Astrocyte (in vitro differentiated cells and primary cell): ENCODE measurements around the gene ENTPD2. TPM values are rescaled to one million over a fixed set of nuclear protein-coding genes. Genes with fewer than 3 reads are reported as not detected.

Source experiments
- DNase-seq: peaks from one replicate; pipeline ENCODE4 v3.0.0-alpha.2; 2010; ENCODE audit warnings: low read depth
- FAIRE-seq: peaks from 2 replicates; lab custom pipeline; 2011; peaks lifted over from hg19 to GRCh38; lab: Jason Lieb, UNC
- H2AFZ ChIP-seq: 2 replicates; pipeline ENCODE4 v1.6.0; 2012; ENCODE audit warnings: low read depth, low read length, inconsistent platforms
- H3K27ac ChIP-seq: 2 replicates; pipeline ENCODE4 v1.5.1; 2011; ENCODE audit warnings: low read depth, low read length, inconsistent platforms
- H3K27me3 ChIP-seq: 2 replicates; pipeline ENCODE4 v1.6.0; 2011; ENCODE audit warnings: low read length, inconsistent platforms; ENCODE audit not compliant: insufficient read depth
- H3K36me3 ChIP-seq: 2 replicates; pipeline ENCODE4 v1.5.1; 2011; ENCODE audit warnings: low read length, inconsistent platforms; ENCODE audit not compliant: insufficient read depth
- H3K4me1 ChIP-seq: 2 replicates; pipeline ENCODE4 v1.5.1; 2011; ENCODE audit warnings: low read length, inconsistent platforms; ENCODE audit not compliant: insufficient read depth
- H3K4me2 ChIP-seq: 2 replicates; pipeline ENCODE4 v1.6.0; 2012; ENCODE audit warnings: low read length, inconsistent platforms
- H3K4me3 ChIP-seq: 2 replicates; pipeline ENCODE4 v1.5.1; 2011; ENCODE audit warnings: low read depth, mild to moderate bottlenecking, low read length, inconsistent platforms; ENCODE audit not compliant: insufficient read depth
- H3K79me2 ChIP-seq: 2 replicates; pipeline ENCODE4 v1.6.0; 2012; ENCODE audit warnings: mild to moderate bottlenecking, low read length, inconsistent platforms; ENCODE audit not compliant: insufficient read depth
- H3K9ac ChIP-seq: 2 replicates; pipeline ENCODE4 v1.6.0; 2012; ENCODE audit warnings: mild to moderate bottlenecking, low read length, inconsistent platforms
- H3K9me3 ChIP-seq: 2 replicates; pipeline ENCODE4 v1.5.1; 2012; ENCODE audit warnings: low read depth, mild to moderate bottlenecking, low read length, inconsistent platforms; ENCODE audit not compliant: insufficient read depth
- H4K20me1 ChIP-seq: 2 replicates; pipeline ENCODE4 v1.6.0; 2012; ENCODE audit warnings: low read length, inconsistent platforms; ENCODE audit not compliant: insufficient read depth
- H3K27ac Mint-ChIP-seq: one replicate; pipeline ENCODE4 v1.8.0; 2021; ENCODE audit warnings: mild to moderate bottlenecking, mixed read lengths; ENCODE audit not compliant: unreplicated experiment
- H3K27me3 Mint-ChIP-seq: one replicate; pipeline ENCODE4 v1.8.0; 2021; ENCODE audit warnings: low read depth, mixed read lengths; ENCODE audit not compliant: unreplicated experiment
- H3K36me3 Mint-ChIP-seq: one replicate; pipeline ENCODE4 v1.8.0; 2021; ENCODE audit warnings: low read depth, mixed read lengths; ENCODE audit not compliant: unreplicated experiment
- H3K4me1 Mint-ChIP-seq: one replicate; pipeline ENCODE4 v1.8.0; 2021; ENCODE audit warnings: low read depth, mixed read lengths; ENCODE audit not compliant: unreplicated experiment
- H3K4me3 Mint-ChIP-seq: one replicate; pipeline ENCODE4 v1.8.0; 2021; ENCODE audit warnings: mild to moderate bottlenecking, moderate library complexity, mixed read lengths; ENCODE audit not compliant: unreplicated experiment
- H3K9me3 Mint-ChIP-seq: one replicate; pipeline ENCODE4 v1.8.0; 2021; ENCODE audit warnings: mild to moderate bottlenecking, mixed read lengths; ENCODE audit not compliant: unreplicated experiment
- CTCF ChIP-seq: IDR thresholded peaks from 2 replicates; pipeline ENCODE4 v1.5.1; 2011; ENCODE audit warnings: low read depth, mild to moderate bottlenecking, inconsistent platforms, low read length, moderate library complexity; ENCODE audit not compliant: insufficient read depth
- EZH2 ChIP-seq: IDR thresholded peaks from 2 replicates; pipeline ENCODE4 v1.6.1; 2012; ENCODE audit warnings: mild to moderate bottlenecking, low read length, inconsistent platforms; ENCODE audit not compliant: insufficient read depth
- total RNA-seq: library from RNA; stranded (reverse); gene quantifications from 2 replicates; pipeline ENCODE4 v1.2.1, GENCODE V29; 2021

The ENTPD2 gene
- total RNA-seq, 1 donor from 2014 or later: 0.14 TPM

- H3K4me1 ChIP-seq: no peaks in the 10 kb centered on the region
- Mint-ChIP-seq H3K27me3 (no peaks in the 10 kb centered on the region), H3K36me3 (peaks cover 9% of the 10 kb centered on the region), H3K27ac (no peak overlapping the region), H3K4me1 (no peaks in the 10 kb centered on the region), H3K9me3 (no peaks in the 10 kb centered on the region), H3K4me3 (no peak overlapping the region)
- H3K27ac ChIP-seq: no peak overlapping the region
- FAIRE-seq: no peak
- no peaks in the 10 kb centered on the region for H3K27me3 ChIP-seq
- H3K79me2 ChIP-seq: no peaks in the 10 kb centered on the region
- H3K9me3 ChIP-seq: no peaks in the 10 kb centered on the region
- H4K20me1 ChIP-seq: no peaks in the 10 kb centered on the region
- H3K36me3 ChIP-seq: no peaks in the 10 kb centered on the region
- no peak overlapping the region for H3K4me2 ChIP-seq
- no peak overlapping the region for H3K4me3 ChIP-seq
- TF ChIP-seq CTCF: no peak
- TF ChIP-seq EZH2: no peak
- no peak overlapping the region for H2AFZ ChIP-seq
- H3K9ac ChIP-seq: no peak overlapping the region
- no peak for DNase-seq
Observed at GRCh38 chr9:137014166-137014565, 39.7 kb downstream of the ENTPD2 start.

- Mint-ChIP-seq H3K36me3 (peaks cover 9% of the 10 kb centered on the region), H3K4me3 (no peak overlapping the region), H3K9me3 (no peaks in the 10 kb centered on the region), H3K27ac (no peak overlapping the region), H3K27me3 (no peaks in the 10 kb centered on the region), H3K4me1 (no peaks in the 10 kb centered on the region)
- no peaks in the 10 kb centered on the region for H3K4me1 ChIP-seq
- no peaks in the 10 kb centered on the region for H3K79me2 ChIP-seq
- DNase-seq (no peak), FAIRE-seq (no peak)
- H2AFZ ChIP-seq: no peak overlapping the region
- no peaks in the 10 kb centered on the region for H3K9me3 ChIP-seq
- no peak overlapping the region for H3K4me3 ChIP-seq
- H3K36me3 ChIP-seq: no peaks in the 10 kb centered on the region
- H3K27me3 ChIP-seq: no peaks in the 10 kb centered on the region
- TF ChIP-seq EZH2: no peak
- TF ChIP-seq CTCF: no peak
- no peaks in the 10 kb centered on the region for H4K20me1 ChIP-seq
- H3K27ac ChIP-seq: no peak overlapping the region
- no peak overlapping the region for H3K4me2 ChIP-seq
- no peak overlapping the region for H3K9ac ChIP-seq
Observed at GRCh38 chr9:137013571-137013940, 40.3 kb downstream of the ENTPD2 start.

- Histone ChIP-seq H3K36me3 (no peaks in the 10 kb centered on the region), H3K79me2 (no peaks in the 10 kb centered on the region), H3K4me3 (no peak overlapping the region), H2AFZ (no peak overlapping the region), H3K9me3 (no peaks in the 10 kb centered on the region), H4K20me1 (no peaks in the 10 kb centered on the region), H3K4me2 (no peak overlapping the region), H3K27me3 (no peaks in the 10 kb centered on the region), H3K9ac (no peak overlapping the region), H3K4me1 (no peaks in the 10 kb centered on the region), H3K27ac (no peak overlapping the region)
- no peak overlapping the region for H3K27ac Mint-ChIP-seq
- no peaks in the 10 kb centered on the region for H3K4me1 Mint-ChIP-seq
- FAIRE-seq: no peak
- no peaks in the 10 kb centered on the region for H3K9me3 Mint-ChIP-seq
- peaks cover 9% of the 10 kb centered on the region for H3K36me3 Mint-ChIP-seq
- H3K4me3 Mint-ChIP-seq: no peak overlapping the region
- DNase-seq: no peak
- no peak for TF ChIP-seq EZH2
- no peak for TF ChIP-seq CTCF
- H3K27me3 Mint-ChIP-seq: no peaks in the 10 kb centered on the region
Observed at GRCh38 chr9:137012694-137013570, 40.9 kb downstream of the ENTPD2 start.
